ENCODE measurements around the gene GPRC5C.
A peak's percentile ranks its signal among the peaks of the same experiment; 100 is the strongest.

Gene GPRC5C

DNA sequence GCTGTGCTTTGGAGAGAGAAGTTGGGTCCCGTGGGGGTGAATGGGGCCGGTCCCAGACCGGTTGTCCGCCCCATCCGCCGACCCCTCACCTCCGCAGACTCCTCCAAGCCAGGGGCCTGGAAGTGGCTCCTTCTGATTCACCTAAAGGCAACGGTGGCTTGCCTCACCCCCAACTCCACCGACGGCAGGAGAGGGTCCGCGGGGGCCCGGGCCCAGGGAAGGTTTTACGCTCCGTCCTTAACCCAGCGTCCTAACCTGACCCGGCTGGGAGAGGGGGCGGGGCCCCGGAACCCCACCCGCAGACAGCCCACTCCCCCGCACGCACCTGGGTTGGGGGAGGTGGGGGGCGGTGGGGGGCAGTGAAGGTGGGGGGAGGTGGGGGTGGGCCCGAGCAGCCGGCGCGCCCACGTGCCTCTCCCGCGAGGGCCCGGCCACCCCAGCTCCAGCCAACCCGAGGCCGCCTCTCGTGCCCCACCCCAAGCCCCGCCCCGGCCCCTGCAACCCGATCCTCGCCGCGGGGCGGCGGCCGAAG, 21.8 kb downstream of the GPRC5C start:
- no peak for DNase-seq

DNA sequence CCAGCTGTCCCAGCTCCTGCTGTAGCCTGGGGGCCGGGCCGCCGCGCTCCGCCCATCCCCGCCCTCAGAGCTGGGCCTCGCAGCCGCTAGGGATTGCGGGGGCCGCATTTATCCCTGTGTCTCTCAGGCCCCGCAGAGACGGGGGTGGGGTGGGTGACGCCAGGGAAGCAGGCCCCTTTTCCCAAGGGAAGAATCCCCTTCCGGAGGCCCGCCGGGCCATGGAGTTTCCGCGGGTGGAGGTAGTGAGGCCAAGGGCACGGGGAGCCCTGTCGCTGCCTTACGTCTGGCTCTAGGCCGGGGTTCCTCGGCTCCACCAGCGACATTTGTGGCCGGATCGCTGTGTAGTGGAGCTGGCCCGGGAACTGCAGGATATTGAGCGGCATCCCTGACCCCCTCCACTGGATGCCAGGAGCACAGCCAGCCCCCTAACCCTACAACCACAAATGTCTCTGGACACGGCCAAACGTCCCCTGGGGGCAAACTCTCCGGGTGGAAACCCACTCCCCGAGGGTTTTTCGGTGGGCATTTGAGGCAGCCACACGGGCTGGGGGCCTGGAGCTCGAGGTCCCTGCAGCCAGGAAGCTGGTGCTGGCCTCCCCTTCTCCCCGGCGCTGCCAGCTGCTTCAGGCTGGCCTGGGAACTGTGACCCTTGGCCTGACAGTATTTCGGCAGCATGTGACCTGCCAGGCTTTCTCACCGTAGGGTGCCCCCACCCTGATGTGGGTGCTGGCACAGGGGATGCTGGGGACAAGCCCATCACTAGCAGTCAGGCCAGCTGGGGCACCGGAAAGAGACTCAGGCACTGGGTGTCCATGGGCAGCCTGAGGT, 22.5 kb downstream of the GPRC5C start:
- DNase-seq, result peak; percentile 76 to 80

DNA sequence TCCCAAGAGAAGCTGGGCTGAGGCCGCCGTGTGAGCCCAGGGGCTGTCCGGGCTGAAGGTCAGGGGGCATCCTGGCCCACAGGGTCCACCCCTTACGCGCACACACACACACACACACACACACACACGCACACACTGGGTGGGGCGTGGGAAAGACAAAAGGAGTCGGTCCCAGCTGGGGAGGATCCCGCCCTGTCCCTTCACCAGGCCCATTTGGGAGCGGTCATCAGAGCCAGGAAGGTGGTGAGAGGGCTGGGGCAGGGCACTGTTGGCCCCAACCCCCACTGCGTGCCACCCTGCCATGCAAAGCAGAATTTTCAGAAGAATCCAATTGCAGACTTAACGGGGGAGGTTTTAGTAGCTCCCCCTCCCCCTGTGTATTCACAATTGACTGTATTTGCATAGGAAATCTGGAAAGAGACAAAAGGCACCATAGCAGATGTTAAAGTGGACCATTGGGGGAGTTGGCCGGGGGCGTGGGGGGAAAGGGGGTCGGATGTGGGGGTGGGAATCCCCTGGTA, 23.2 kb downstream of the GPRC5C start:
- no peak for DNase-seq

DNA sequence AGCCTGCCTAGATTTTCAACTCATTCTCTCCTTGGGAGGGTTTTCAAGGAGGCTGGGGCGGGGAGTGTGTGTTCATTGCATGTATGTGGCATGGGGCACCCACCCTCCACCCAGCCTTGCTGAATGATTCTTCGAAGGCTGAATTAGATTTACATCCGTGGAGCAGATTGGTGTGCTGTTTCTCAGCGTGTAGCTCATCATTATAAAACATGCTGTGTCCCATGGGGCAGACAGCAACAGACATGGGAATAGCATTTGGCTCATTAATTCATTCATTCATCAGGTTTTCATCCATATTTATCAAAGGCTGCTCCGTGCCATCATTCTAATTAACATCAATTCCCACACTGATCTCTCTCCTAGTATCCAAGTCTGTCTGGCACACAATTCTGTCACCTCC, 23.9 kb downstream of the GPRC5C start:
- no peak for DNase-seq

DNA sequence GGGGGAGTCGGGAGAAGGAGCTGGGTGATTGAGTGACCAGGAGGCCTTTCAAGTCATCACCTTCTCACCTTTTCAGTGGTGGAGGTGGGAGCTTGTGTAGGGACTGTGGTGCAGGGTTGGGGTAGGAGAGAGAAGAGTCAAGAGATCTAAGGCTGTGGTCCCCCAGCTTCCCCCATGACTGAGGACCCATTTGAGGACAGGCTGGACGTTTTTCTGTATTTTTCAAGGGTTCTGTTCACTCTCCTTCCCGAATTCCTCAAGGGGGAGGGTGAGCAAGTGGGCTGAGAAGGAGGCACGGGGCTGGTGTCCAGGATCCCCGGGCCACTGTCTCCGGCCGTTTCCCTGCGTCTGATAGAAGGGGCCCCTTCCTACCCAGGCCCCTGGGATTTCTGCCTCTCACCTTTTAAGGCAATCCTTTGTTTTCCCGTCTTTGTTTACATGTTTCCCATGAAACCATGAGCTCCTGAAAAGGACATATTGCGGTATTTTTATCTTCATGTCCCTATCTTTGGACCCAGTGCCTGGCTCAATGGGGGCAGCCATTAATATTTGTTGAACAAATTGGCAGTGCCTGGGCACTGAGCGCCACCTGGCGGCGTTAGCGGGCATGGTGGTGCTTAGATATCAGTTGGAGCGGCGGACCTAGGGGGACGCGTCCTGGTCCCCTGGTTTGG, 25.4 kb downstream of the GPRC5C start:
- DNase-seq, result peak; percentile 50 to 92

DNA sequence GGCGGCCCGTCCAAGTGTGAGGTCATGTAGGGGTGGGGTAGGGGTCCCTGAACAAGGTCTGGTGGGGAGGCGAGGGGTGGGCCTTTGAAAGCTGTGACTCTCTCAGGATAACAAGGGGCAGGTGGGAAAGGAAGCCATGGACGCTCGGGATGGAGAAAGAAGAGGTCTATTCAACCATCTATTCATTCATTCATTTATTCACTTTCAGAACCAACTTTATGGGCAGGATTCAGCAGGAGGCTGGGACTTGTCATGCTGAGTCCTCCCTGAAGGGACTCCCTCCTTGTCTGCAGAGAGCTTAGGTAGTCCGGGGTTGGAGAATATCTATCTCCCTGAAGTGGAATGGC, 25.9 kb downstream of the GPRC5C start:
- DNase-seq, result no peak

DNA sequence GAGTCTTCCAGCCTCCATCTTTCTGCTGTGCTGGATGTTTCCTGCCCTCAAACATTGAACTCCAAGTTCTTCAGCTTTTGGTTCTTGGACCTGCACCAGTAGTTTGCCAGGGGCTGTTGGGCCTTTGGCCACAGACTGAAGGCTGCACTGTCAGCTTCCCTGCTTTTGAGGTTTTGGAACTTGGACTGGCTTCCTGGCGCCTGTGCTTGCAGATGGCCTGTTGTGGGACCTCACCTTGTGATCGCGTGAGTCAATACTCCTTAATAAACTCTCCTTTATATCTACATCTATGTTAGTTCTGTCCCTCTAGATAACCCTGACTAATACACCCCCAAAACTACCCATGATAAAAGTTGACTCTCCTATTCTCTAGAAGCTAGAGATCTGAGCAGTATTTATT, 26.9 kb downstream of the GPRC5C start:
- DNase-seq, result no peak

DNA sequence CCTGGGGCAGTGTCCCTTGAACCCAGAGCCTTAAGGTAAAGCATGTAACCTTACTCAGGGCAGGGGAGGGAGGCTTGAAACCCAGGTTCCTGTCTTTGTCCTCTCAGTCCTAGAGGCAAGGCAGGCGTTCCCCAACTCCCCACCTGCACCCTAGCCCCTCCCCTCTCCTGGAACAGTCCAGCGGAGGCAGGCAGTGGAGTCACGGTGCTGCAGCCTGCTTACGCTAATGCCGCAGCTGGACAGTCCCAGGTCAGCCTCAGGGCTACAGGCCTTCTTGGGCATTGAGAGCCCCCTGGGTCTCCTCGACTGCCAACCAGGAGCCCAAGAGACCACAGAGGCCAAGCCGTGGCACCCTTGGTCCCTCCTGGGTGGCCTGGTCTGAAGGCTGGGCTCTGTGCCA, 27.7 kb downstream of the GPRC5C start:
- DNase-seq, result no peak

DNA sequence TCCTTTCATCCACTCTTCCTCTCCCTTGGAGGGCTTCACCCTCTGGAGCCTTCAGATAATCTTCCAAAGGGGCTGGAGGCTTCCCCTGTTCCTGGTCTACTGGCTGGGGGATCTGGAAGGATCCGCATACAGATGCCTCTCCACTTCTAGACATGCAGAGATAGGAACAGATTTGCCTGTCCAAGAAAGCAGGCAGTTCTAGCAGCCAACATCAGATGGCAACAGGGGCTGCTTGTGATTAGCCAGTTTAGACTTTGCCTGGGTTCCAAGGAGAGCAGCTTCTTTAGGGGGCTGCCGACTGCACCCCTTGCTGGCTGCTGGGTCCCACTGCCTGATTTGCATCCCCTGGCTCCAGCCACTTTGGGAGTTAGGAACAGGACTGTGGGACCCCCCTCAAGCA, 28.4 kb downstream of the GPRC5C start:
- no peak for DNase-seq

DNA sequence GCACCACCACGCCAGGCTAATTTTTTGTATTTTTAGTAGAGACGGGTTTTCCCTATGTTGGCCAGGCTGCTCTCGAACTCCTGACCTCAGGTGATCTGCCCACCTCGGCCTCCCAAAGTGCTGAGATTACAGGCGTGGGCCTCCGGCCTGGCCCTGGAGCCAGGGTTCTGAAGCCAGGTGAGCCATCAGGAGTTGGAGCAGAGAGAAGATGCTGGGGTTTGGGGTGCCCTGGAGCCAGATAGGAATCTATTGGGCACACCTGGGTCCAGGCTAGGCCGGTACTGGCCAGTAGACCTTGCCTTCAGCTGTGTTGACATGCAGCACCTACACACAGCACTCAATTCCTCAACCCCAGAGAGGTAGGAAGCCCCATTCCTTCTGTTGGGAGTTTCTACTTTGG, 29.1 kb downstream of the GPRC5C start:
- no peak for DNase-seq

DNA sequence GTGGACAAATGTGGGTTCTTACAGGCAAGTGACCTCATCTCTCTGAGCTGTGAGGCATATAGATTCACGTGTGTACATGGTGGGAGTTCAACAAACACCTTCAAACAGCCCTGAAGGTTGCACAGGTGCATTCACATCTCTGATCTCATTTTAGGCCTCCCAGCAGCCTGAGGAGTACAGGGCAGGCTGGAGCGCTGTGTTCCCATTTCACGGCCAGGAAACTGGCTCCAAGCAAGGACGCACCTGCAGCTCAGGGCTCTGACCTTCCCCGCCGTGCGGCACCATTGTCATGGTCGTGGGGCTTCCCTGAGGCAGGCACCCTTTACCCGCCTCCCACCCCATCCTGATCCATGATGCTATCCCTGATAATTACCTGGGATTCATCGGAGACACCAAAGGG, 29.7 kb downstream of the GPRC5C start:
- DNase-seq, result no peak

DNA sequence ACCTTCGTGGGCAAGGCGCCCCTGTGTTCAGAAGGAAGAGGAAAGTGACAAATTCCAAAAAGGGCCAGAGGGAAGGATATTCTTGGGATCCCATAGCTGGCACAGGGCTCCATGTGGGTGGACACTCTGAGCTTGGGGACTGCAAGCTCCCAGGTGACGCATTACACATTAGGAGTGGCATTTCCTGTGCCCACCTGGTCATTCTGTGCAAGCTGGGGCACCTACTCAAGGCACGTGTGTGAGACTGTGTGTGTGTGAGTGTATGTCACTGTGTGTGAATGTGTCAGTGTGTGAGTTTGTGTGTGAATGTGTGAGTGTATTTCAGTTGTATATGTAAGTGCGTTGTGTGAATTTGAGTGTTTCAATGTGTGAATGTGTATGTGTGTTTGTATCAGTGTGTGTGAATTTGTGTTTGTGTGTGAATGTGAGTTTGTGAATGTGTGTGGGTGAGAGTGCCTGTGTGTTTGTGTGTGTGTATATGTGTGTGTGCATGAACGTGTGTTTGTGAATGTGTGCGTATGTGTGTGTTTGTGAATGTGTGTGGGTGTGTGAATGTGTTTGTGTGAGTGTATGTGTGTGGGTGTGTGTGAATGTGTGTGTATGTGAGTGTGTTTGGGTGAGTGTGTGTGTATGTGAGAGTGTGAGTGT, 33.0 kb downstream of the GPRC5C start:
- DNase-seq, result no peak

DNA sequence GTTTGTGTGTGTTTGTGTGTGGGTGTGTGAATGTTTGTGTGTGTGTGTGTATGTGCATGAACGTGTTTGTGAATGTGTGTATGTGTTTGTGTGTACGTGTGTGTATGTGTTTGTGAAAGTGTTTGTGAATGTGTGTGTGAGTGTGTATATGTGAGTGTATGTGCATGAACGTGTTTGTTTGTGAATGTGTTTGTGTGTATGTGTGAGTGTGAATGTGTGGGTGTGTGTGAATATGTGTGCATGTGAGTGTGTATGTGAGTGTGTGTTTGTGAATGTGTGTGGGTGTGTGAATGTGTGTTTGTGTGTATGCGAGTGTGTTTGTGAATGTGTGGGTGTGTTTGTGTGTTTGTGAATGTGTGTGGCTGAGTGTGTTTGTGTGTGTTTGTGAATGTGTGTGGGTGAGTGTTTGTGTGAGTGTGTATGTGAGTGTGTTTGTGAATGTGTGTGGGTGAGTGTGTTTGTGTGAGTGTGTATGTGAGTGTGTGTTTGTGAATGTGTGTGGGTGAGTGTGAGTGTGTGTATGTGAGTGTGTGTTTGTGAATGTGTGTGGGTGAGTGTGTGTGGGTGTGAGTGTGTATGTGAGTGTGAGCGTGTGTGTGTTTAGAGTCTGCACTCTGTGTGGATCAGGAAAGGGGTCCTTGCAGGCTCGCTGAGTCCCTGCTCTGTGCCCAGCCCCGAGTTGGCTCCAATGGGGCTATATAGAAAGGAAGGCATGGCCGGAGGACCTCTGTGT, 33.7 kb downstream of the GPRC5C start:
- no peak for DNase-seq

DNA sequence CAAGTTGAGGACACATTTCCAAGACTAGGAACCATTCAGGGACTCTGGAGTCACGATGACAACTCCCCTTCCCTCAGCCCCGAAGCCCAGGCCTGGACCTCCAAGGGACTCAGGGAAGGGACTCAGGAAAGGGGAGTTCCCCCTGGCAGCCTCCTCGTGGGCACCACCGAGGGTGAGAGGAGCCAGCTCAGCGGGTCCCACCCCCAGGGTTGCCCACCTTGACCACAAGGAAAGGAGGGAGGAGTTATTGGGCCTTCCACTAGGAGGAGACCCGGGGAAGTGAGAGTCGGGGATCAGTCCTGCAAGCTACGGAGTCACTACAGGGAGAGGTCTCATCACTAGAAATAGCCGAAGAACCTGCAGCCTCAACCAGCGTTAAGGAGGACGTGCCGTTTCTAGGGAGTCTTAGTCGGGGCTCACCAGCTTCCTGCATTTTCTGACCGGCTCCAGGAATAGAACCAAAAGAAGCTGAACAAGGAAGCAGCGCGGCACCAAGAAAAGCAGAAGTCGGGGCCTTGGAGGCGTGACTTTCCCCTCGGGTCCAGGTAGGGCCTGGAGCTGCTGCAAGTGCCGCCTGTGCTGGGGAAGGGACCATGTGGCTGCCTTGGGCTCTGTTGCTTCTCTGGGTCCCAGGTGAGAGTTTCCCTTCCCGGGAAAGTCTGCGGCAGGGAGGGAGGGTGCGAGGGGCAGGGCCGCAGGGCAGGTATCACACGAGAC, 34.4 kb downstream of the GPRC5C start, which contains the start of gene CD300A:
CD300A (plus strand) TSS at position 524 of the 717 bp plus-strand sequence; CDS start at position 594, 70 bp downstream.
- DNase-seq, result peak; percentile 58 to 65

DNA sequence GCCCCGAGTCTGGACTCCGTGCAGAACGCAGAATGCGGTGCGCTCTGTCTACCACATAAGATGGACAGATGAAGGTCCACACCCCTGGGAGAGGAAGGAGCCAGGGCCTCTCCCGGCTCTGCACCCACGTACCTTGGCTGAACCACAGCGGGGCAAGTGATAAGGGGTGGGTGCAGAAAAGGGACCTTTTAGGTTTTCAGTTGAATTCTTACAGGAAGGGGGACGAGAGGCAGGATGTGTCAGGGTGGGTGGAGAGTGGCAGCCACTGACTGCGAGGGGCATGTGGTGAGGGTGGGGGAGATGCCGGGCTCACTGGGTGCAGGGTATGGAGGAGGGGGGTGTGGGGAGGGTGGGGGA, 34.9 kb downstream of the GPRC5C start:
- no peak for DNase-seq

DNA sequence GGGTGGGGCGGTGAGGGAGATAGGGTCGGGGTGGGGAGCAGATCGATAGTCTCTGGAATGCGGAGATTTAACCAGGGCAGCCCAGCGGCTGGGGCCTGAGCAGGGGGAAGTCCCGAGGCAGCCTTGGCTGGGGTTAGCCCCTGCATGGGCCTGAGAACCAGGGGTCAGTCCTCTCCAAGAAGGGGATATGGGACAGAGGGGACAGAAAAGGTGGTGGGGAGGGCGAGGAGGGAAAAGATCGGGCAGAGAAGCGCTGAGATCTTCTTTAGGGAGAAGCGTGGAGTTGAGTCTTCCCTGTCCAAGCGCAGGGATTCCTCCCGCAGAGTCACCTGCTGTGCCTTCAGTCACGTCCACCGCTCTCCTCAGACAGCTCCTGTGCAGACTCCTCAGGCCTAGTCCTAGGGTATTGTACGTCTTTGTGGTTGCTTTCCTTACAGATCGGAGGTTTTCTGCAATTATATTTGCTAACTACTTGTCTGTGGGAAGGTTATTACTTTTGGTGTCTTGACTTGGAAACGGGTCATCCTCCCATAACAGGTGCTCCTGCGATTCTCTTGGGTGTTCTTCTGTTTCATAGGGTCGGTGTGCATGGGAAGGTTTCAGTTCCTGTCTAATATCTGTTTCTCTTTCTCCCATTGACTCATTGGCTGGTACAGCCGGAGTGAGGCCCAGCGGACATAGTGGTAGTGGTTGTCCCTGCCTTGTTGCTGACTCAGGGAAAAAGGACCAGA, 35.5 kb downstream of the GPRC5C start:
- peak; percentile 61 to 68 for DNase-seq

DNA sequence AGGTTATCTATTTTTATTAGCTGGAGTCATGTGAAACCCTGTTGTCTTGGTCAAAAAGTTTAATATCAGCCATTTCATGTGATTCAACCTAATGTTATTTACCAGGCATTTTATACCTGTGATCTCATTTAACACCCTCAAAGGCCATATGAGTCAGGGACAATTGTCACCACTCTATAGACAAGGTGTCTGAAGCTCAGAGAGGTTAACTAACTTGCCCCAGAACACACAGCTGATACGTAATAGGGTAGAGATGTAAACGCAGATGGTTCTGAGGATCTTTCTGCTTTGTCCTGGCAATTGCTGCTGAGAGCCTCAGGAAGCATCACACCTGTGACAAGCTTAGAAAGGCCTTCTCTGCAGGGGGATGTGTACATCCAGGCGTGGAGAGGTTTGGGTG, 39.5 kb downstream of the GPRC5C start:
- DNase-seq, result no peak

DNA sequence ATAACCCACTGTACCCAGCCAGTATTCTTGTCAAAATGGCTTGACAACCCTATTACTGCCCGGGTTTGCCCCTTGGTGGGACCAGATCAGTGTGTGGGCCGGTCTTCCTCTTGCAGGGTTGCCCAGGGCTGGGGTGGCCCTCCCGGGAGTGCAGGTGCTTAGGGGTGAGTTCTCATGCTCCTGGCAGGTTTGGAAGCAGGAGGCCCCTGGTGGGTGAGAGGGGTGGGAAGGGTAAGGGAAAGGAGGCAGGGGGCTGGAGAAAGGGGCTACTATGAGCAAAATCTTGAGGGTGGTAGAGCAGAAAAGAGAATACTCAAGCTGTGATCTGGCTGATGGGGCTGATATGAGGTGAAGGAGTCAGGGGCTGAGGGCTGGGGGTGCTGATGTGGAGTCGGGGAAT, 41.0 kb downstream of the GPRC5C start:
- no peak for DNase-seq

DNA sequence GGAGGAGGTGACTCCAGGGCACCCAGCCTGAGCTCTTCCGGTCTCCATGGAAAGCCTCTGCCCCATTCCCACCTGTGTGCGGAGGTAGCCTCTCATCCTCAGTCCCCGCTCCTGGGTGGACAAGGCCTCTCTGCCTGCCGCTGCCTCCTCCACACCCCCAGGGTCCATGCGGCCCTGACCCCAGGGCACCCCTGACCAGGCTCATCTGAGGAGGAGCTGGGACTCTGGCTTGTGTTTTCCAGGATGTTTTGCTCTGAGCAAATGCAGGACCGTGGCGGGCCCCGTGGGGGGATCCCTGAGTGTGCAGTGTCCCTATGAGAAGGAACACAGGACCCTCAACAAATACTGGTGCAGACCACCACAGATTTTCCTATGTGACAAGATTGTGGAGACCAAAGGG, 41.4 kb downstream of the GPRC5C start:
- DNase-seq, result no peak

DNA sequence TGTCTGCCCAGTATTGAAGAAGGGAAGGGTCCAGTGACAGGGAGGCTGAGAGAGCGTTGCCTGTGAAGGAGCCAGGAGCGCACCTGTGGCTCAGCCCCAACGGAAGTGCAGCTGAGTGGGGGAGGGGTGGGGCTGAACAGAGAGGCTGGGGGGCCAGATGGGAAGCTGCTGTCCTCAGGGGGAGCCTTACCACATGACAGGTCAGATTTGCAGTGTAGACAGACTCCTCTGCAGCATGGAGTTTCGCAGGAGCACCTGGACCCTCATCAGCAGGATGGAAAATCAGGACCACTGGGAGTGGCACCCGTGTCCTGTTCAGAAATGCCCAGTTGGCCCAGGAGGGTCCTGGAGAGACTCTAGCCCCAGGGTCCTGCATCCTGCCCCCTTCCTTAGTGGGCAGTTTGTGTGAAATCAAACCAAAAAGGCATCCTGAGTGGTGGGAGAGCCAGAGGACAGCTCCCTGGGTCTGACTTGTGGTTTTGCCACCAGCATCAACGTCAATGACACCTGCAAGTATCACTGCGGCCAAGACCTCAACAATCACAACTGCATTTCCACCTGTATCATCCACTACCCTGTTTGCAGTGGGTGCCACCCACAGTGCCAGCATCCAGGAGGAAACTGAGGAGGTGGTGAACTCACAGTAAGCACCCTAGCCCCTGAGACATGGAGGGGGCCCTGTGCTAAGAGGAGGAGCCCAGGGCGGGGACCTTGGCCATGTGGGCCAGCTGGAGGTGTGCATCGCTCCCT, 42.3 kb downstream of the GPRC5C start:
- DNase-seq, result no peak

DNA sequence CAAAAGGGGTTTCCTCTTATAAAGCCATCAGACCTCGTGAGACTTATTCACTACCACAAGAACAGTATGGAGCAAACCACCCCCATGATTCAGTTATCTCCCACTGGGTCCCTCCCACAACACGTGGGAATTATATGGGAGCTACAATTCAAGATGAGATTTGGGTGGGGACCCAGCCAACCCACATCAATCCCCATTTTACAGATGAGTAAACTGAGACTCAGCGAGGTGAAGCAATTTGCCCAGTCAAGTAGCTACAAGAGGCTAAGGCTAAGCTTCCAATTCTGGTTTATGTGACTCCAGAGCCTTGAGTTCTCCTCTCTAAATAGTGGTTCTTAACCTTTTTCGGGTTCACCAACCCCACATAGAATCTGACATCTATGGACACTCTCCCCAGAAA, 43.3 kb downstream of the GPRC5C start:
- no peak for DNase-seq
